Activated CD8-positive, alpha-beta memory T cell treated with anti-CD3 and anti-CD28 coated beads for 48 hours (primary cell): Measurements from ENCODE around the gene LEFTY1.
"Not testable (repeated sequence)": the region's sequence is repeated elsewhere in the genome, so short reads cannot be mapped to it uniquely, and the experiment has no call there.

ENCODE experiments used
- DNase-seq, 3 experiments: peaks; one replicate each; pipeline ENCODE4 v3.0.0-alpha.2; 2020; ENCODE audit warnings: low read depth in 2 of 3, low spot score in 2 of 3

Gene LEFTY1

GRCh38 chr1:225888289-225888897 lies 553 bp downstream of the LEFTY1 start:
- DNase-seq = no peak

GRCh38 chr1:225887554-225888288 lies 1.2 kb downstream of the LEFTY1 start:
- DNase-seq = not testable (repeated sequence)

- no peak for DNase-seq
Measured at GRCh38 chr1:225887030-225887314, 2.0 kb downstream of the LEFTY1 start.

GRCh38 chr1:225886159-225887029 lies 2.6 kb downstream of the LEFTY1 start:
- no peak for DNase-seq

GRCh38 chr1:225885336-225885735 lies 3.6 kb downstream of the LEFTY1 start:
- DNase-seq = no peak

- no peak for DNase-seq
Measured at GRCh38 chr1:225883616-225884265, 5.2 kb downstream of the LEFTY1 start.

GRCh38 chr1:225882694-225883615 lies 6.0 kb downstream of the LEFTY1 start:
- DNase-seq = peak in 1 of 3 experiments; percentile 37

GRCh38 chr1:225881959-225882693 lies 6.8 kb downstream of the LEFTY1 start, which contains the start of gene TMEM63A:
Gene TMEM63A (minus strand): TSS chr1:225882380. CDS start chr1:225877580, 4,800 bp downstream.
- peak; percentile 70 to 72 (median 71) for DNase-seq

GRCh38 chr1:225881081-225881958 lies 7.6 kb downstream of the LEFTY1 start:
- no peak for DNase-seq

- DNase-seq = no peak
Measured at GRCh38 chr1:225880636-225881035, 8.3 kb downstream of the LEFTY1 start.

- DNase-seq = no peak
Measured at GRCh38 chr1:225880222-225880588, 8.7 kb downstream of the LEFTY1 start.

GRCh38 chr1:225879521-225880221 lies 9.3 kb downstream of the LEFTY1 start:
- no peak for DNase-seq

- DNase-seq = no peak
Measured at GRCh38 chr1:225878282-225878681, 10.7 kb downstream of the LEFTY1 start.

GRCh38 chr1:225877580-225877979 lies 11.4 kb downstream of the LEFTY1 start:
- DNase-seq = no peak

GRCh38 chr1:225876900-225877510 lies 11.9 kb downstream of the LEFTY1 start:
- no peak for DNase-seq

- no peak for DNase-seq
Measured at GRCh38 chr1:225875044-225875815, 13.7 kb downstream of the LEFTY1 start.

- no peak for DNase-seq
Measured at GRCh38 chr1:225874431-225874830, 14.5 kb downstream of the LEFTY1 start.
